Gastroesophageal sphincter (tissue), 4 donors: ENCODE results near the gene LDB2. TPM values are rescaled to one million over a fixed set of nuclear protein-coding genes. Genes with fewer than 3 reads are reported as not detected.

Source experiments
- ATAC-seq: fragments of 150-250 bp; one replicate; pipeline ENCODE4 v1.9.1; 2016; ENCODE audit warnings: mild to moderate bottlenecking, moderate library complexity
- H3K27ac ChIP-seq, 4 donors: fragments of 200-600 bp; sonication (generic) in 3 of 4; 1 replicate in 3 of 4; 2 replicates in 1 of 4; pipeline ENCODE4 v1.5.1; 2016 to 2019
- H3K27me3 ChIP-seq: fragments of 200-600 bp; sonication (generic); one replicate; pipeline ENCODE4 v1.5.1; 2019
- H3K36me3 ChIP-seq, 2 donors: fragments of 200-600 bp; sonication (generic); one replicate each; pipeline ENCODE4 v1.5.1; 2019; ENCODE audit warnings: control low read depth in 1 of 2
- H3K4me1 ChIP-seq, 3 donors: fragments of 200-600 bp; sonication (generic); 1 replicate in 2 of 3; 2 replicates in 1 of 3; pipeline ENCODE4 v1.5.1; 2016 to 2019; ENCODE audit warnings: control low read depth in 2 of 3
- H3K4me3 ChIP-seq, 2 donors: fragments of 200-600 bp; sonication (generic); one replicate each; pipeline ENCODE4 v1.5.1; 2019; ENCODE audit warnings: mild to moderate bottlenecking in 1 of 2, moderate library complexity in 1 of 2
- H3K9me3 ChIP-seq, 3 donors: fragments of 200-600 bp; sonication (generic); one replicate each; pipeline ENCODE4 v1.5.1; 2017 to 2019; ENCODE audit warnings: control low read depth in 2 of 3
- CTCF ChIP-seq, 4 experiments: fragments of 200-600 bp in 2 of 4; fragments of 450-650 bp in 2 of 4; sonication (generic) in 1 of 4; IDR thresholded peaks; one replicate each; pipeline ENCODE4 v1.5.1; 2017 to 2019; ENCODE audit warnings: antibody characterized with exemption in 4 of 4, mild to moderate bottlenecking in 2 of 4, moderate library complexity in 2 of 4
- EP300 ChIP-seq: sonication (generic); formaldehyde crosslinking; IDR thresholded peaks from one replicate; pipeline ENCODE4 v1.6.1; 2017; ENCODE audit warnings: antibody characterized with exemption, mild to moderate bottlenecking
- POLR2A ChIP-seq, 2 donors: fragments of 450-650 bp; IDR thresholded peaks; one replicate each; pipeline ENCODE4 v1.6.1; 2017; ENCODE audit warnings: antibody characterized with exemption in 2 of 2, mild to moderate bottlenecking in 2 of 2, moderate library complexity in 1 of 2
- POLR2AphosphoS5 ChIP-seq: sonication (generic); formaldehyde crosslinking; IDR thresholded peaks from one replicate; pipeline ENCODE4 v1.6.1; 2017; ENCODE audit warnings: antibody characterized with exemption
- WGBS, 2 donors: methylation state at CpG; one replicate each; pipeline ENCODE4 v1.1.5; 2018; ENCODE audit warnings: low coverage in 1 of 2; 5-methylcytosine and 5-hydroxymethylcytosine counted together
- total RNA-seq, 4 donors: library from RNA; depleted of rRNA; stranded (reverse); fragments of >200 nt; gene quantifications; one replicate each; pipeline ENCODE4 v1.1.0, GENCODE V29; 2016

LDB2 gene
- total RNA-seq, 4 donors from 2014 or later: 23.6 to 29.6 (median 28.3) TPM

GRCh38 chr4:16889945-16890344 lies 8.5 kb downstream of the LDB2 start:
- H3K27ac ChIP-seq: no peak overlapping the region
- H3K36me3 ChIP-seq: no peaks in the 10 kb centered on the region
- H3K4me1 ChIP-seq: no peaks in the 10 kb centered on the region
- H3K4me3 ChIP-seq: no peak overlapping the region
- no peaks in the 10 kb centered on the region for H3K27me3 ChIP-seq
- TF ChIP-seq POLR2AphosphoS5 (no peak), EP300 (no peak), POLR2A (IDR thresholded peaks at IDR 0.05) (no peak), CTCF (IDR thresholded peaks at IDR 0.05) (no peak)
- WGBS, 2 donors: 77 to 87% methylated on average over 3 of the region's 3 CpGs
- no peaks in the 10 kb centered on the region for H3K9me3 ChIP-seq
- ATAC-seq: no peak

- WGBS, 2 donors: 85 to 90% methylated on average over 4 of the region's 4 CpGs
- ATAC-seq: no peak
- H3K27me3 ChIP-seq: no peaks in the 10 kb centered on the region
- H3K27ac ChIP-seq: no peak overlapping the region
- no peaks in the 10 kb centered on the region for H3K36me3 ChIP-seq
- H3K9me3 ChIP-seq: no peaks in the 10 kb centered on the region
- no peak overlapping the region for H3K4me3 ChIP-seq
- peaks cover 0 to 5% (median 0%) of the 10 kb centered on the region in 3 donors for H3K4me1 ChIP-seq
- TF ChIP-seq EP300 (no peak), CTCF (IDR thresholded peaks at IDR 0.05) (no peak)
These were observed 10.6 kb downstream of the LDB2 start for GRCh38 chr4:16887887-16888286.

- Histone ChIP-seq H3K4me3 (no peak overlapping the region), H3K4me1 (peaks cover 0 to 5% (median 0%) of the 10 kb centered on the region in 3 donors), H3K27ac (no peak overlapping the region), H3K36me3 (no peaks in the 10 kb centered on the region), H3K27me3 (no peaks in the 10 kb centered on the region), H3K9me3 (no peaks in the 10 kb centered on the region)
- no peak for ATAC-seq
- TF ChIP-seq CTCF (IDR thresholded peaks at IDR 0.05) (peak in 1 of 4 experiments; percentile 5), POLR2A (IDR thresholded peaks at IDR 0.05) (no peak)
- WGBS, 2 donors: 87 to 93% methylated on average over 3 to 8 of the region's 8 CpGs
These were observed 13.6 kb downstream of the LDB2 start for GRCh38 chr4:16884673-16885460.

GRCh38 chr4:16883806-16884205 lies 14.6 kb downstream of the LDB2 start:
- Histone ChIP-seq H3K9me3 (no peaks in the 10 kb centered on the region), H3K4me1 (peaks cover 0 to 5% (median 0%) of the 10 kb centered on the region in 3 donors), H3K27me3 (no peaks in the 10 kb centered on the region), H3K4me3 (no peak overlapping the region), H3K27ac (no peak overlapping the region), H3K36me3 (no peaks in the 10 kb centered on the region)
- TF ChIP-seq CTCF (IDR thresholded peaks at IDR 0.05) (no peak), EP300 (no peak), POLR2AphosphoS5 (no peak), POLR2A (IDR thresholded peaks at IDR 0.05) (no peak)
- 53 to 61% methylated on average over 3 to 4 of the region's 4 CpGs for WGBS, 2 donors
- ATAC-seq: no peak
